Renal pelvis (tissue), 4 donors: ENCODE measurements around the gene SMTN. TPM values are rescaled to one million over a fixed set of nuclear protein-coding genes. Genes with fewer than 3 reads are reported as not detected.
"Not testable (repeated sequence)": the region's sequence is repeated elsewhere in the genome, so short reads cannot be mapped to it uniquely, and the experiment has no call there.

Experiments used
- DNase-seq: peaks from one replicate; pipeline ENCODE4 v3.0.0-alpha.2; 2013
- polyA plus RNA-seq, 3 donors: library from polyadenylated mRNA; unstranded; fragments of 120-200 nt; gene quantifications; one replicate each; pipeline ENCODE4 v1.2.1, GENCODE V29; 2013; ENCODE audit not compliant: insufficient read length in 3 of 3

The SMTN gene
- polyA plus RNA-seq, 3 donors = 42.3 to 56.5 (median 47.5) TPM

GRCh38 chr22:31102441-31103081, 21.4 kb downstream of the SMTN start:
- DNase-seq = no peak

- no peak for DNase-seq
These were observed 22.0 kb downstream of the SMTN start for GRCh38 chr22:31103111-31103510.

- no peak for DNase-seq
These were observed 23.0 kb downstream of the SMTN start for GRCh38 chr22:31103899-31104694.

DNA sequence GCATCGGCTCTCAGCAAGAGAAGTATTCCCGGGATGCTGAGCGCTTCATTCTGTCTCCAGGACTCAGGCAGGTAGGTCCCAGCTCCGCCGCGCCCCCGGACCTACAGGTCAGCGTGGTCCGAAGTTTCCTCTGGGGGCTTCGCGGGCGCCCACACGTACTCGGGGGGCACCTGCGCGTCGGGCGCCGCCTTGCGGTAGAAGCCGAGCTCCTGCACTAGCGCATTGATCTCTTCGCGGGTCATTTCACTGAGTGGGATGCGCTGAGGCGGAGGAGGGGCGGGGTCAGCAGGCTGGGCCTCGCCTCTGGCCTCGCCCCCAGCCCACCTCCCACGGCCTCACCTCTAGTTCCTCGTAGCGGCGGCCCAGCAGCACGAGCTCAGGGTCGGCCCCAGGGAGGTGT, 23.8 kb downstream of the SMTN start:
- DNase-seq = no peak

DNA sequence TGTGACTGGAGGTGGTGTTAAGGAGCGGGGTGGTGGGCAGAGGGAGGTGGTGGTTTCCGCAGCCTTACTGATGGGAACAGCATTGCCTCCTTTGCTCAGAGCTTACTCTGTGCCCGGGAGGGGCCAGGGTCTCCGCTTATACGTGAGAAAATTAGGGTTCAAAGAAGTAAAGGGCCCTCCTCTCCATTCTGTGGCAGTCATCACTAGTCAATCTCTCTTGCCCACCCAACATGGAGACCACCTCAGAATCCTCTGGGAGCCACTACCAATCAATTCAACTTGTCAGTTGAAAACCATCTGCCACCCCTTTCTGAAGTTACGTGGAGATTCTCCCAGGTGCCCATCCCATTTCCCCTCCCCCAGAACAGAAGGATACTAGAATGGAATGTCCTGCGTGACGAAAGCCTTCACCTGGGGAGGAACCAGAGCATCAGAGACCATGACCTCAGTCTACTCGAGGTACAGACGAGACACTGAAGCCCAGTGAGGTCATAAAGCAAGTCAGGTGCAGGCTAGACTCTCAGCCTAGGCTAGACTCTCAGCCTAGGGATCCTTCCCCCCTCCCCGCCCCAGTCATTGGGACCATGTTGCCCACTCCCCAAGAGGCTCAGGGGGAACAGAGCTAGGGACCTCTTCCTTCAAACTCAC, 24.3 kb downstream of the SMTN start:
- no peak for DNase-seq

GRCh38 chr22:31106001-31106571, 25.0 kb downstream of the SMTN start:
- no peak for DNase-seq

DNA sequence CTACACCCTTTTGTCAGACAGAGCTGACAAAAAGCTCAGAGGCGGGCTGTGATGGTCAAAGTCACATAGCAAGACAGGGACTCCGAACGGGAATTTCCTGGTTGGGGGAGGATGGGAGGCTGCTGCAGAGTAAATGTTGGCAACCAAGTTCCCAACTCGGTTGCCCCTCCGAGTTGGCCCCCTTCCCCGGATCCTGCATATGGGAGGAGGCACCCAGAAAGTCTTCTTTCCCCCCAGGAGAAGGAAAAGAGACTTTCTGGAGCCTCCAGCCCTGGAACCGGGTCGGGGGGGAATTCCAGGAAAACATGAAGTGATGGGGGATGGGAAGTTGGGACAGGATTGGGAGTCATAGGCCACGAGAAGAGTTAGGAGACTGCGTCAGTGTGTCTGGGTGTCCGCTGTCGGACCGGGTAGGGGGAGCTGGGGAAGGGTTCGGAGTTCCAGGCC, 25.6 kb downstream of the SMTN start:
- no peak for DNase-seq

- DNase-seq = peak; percentile 93
These were observed 26.2 kb downstream of the SMTN start, which contains the start of gene SELENOM for GRCh38 chr22:31107178-31107893. Gene SELENOM, minus strand, starts transcription at chr22:31107568. Its CDS starts 63 bp downstream, at chr22:31107505.

GRCh38 chr22:31107894-31108218, 26.7 kb downstream of the SMTN start:
- no peak for DNase-seq

DNA sequence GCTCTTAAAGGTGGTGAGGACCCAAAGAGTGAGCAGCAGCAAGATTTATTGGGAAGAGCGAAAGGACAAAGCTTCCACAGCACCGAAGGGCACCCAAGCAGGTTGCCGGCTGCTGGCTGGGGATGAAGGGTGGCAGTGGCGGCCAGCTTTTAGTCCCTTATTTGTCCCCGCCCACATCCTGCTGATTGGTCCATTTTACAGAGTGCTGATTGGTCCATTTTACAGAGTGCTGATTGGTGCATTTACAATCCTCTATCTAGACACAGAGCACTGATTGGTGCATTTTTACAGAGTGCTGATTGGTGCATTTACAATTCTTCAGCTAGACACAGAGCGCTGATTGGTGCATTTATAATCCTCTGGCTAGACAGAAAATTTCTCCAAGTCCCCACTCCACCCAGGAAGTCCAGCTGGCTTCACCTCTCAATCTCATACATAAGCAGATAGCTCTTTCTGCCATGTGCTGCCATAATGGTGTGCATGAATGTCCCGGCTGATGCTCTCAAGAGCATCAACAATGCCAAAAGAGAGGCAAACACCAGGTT, 31.5 kb downstream of the SMTN start:
- DNase-seq = not testable (repeated sequence)

DNA sequence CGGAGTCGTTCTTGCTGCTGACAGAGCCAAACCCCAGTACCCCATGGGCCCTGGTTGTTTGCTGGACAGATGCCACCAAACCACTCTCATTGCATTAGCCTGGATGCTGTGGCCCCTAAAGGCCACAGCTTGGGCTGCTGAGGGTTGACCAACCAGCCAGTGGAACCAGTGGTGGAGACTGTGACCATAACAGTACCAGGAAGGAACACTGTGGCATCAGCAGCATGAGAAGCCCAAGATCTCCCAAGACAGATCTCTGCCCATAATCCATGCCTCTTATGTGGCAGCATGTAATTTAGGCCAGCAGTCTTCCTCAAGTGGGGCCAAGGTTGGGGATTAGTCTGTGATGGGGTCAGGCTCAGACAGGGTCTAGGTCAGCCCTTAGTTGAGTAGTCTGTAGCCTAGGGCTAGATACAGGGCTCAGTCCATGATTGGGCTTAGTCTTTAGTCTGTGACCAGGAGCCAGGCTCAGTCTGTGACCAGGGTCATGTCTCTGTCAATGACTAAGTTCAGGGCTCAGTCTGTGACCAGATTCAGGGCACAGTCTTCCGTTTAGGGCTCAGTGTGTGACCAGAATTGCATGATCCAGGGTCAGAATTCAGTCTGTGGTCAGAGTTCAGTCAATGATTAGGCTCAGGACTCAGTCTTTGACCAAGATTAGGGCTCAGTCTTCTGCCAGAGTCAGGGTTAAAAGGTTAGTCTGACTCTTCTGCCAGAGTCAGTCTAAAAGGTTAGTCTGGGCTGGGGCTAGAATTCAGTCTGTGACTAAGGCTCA, 37.1 kb downstream of the SMTN start:
- no peak for DNase-seq

GRCh38 chr22:31119026-31119717, 38.1 kb downstream of the SMTN start:
- DNase-seq = no peak

DNA sequence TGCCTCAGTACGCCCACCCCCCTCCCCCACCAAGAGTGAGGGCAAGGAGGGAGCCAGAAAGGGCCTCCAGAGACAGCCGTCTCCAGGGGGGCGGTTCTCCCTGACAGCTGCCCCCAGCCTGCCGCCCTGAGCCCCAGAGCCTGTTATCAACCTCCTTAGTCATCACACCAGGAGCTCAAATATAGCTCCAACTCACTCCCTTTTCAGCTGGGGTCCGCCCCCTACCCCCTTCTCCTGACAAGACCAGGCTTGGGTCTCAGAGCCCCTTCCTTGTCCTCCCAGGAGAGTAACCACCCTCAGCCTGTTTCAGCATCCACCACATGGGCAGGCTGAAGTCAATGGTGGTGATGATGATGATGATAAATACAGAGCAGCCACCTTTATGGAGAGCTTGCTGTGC, 39.1 kb downstream of the SMTN start:
- no peak for DNase-seq

DNA sequence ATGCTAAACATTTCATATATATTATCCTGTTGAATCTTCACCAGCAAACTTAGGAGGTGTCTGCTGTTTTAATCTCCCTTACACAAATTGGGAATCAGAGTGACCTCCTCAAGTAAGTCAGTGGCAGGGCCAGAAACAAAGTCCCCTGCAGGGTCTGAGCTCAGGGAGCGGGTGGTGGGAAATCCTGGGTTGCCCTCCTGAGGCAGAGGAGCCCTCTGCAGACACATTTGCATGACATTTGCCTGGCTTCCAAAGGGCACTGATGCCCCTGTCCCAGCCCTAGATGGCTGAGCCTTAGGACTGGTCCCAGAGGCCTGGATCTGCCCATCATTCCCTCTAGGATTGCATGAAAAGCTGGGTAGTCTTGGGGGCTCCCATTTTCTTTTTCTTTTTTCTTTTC, 39.5 kb downstream of the SMTN start:
- DNase-seq = no peak

- no peak for DNase-seq
These were observed 40.3 kb downstream of the SMTN start for GRCh38 chr22:31121403-31121802.

DNA sequence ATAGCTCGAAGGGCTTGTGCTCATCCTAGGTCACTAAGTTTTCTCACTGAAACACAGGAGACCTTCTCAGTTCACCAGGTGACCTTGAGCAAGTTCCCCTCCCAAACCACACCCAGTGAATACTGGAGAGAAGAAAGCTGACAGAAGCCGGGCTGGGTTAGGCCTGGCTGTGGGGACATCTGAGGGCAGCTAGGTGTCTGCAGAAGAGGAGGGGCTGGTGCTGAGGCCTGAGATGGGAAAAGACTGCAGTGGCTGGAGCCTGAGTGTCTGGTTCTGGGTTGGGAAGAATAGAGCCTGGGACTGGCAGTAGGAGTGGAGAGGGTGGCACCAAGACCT, 41.0 kb downstream of the SMTN start:
- no peak for DNase-seq

DNA sequence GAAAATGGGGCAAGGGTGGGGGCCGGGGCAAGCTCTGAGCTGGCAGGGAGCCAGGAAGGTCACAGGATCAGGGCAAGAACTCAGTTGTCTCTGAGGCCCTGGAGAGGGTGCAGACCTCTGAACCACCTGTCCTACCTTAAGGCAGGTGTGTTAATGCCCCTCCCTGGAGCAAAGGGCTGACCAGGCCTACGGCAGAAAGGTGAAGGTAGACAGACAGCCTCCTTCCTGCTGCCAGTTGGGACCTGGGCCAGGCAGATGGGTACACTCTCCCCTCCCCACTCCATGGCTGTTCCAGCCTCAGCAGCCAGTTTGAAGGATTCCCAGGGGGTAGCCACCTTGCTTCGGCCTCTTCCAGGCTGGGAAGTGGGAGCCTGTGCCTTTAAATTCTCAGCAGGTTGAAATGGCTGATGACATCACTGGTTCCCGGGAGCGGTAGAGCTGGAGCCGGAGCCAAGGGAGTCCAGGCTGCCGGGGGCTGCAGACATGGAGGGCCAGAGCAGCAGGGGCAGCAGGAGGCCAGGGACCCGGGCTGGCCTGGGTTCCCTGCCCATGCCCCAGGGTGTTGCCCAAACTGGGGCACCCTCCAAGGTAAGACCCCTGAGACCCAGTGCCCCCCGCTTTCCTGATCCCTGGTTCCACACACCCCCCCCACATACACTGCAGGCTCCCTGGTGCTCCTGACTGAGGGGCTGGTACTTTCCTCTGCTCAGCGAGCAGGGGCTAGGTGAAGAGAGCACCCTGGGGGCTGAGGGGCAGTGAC, 41.6 kb downstream of the SMTN start, which contains the start of gene INPP5J:
INPP5J (plus strand) TSS at position 435 of the 760 bp plus-strand sequence; CDS start at position 484, 49 bp downstream.
- DNase-seq = peak; percentile 65

DNA sequence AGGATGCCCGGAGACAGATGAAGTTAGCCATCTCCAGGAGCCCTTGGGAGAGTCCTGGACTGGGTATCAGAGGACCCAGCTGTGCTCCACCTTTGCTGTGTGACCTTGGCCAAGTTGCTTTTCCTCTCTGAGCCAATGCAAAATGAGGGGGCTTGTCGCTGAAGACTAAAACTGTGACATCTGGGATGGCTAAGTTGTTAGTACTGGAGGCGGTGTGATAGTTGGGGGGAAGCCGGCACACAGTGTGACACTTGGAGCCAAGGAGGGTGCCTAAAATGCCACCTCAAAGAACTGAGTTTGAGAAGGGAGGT, 42.1 kb downstream of the SMTN start:
- no peak for DNase-seq

DNA sequence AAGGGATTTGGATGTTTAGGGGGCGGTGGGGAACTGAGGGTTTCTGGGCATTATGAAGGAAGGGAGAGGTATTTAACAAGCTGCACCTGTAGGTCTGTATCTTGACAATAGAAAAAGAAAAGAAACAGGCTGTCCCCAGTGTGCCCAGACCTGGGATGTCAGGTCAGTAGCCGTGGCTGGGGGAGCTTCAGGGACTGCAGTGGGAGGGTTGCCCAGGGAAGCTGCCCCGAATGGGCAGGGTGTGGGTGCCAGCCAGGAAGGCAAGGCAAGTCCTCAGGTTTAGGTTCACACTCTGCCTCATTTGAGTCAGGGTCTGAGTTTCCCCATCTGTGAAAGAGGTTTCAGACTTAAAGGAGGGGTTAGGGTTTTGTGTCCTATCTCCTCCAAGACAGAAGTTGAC, 43.2 kb downstream of the SMTN start:
- DNase-seq = no peak
